AG09309 (cell line): Measurements from ENCODE around the gene C16orf92.

Experiments
- DNase-seq: peaks from one replicate; pipeline ENCODE4 v3.0.0-alpha.2; 2010; ENCODE audit warnings: low read depth
- H3K4me3 ChIP-seq: 2 replicates; pipeline ENCODE4 v1.5.1; 2011; ENCODE audit warnings: mild to moderate bottlenecking, low read depth, low read length, moderate library complexity; ENCODE audit not compliant: control insufficient read depth
- TF ChIP-seq, protein P1 (sequence below): IDR thresholded peaks from 2 replicates; pipeline ENCODE4 v1.5.1; 2011; ENCODE audit warnings: mild to moderate bottlenecking, low read depth, low read length, inconsistent platforms; ENCODE audit not compliant: insufficient read depth, control insufficient read depth; ENCODE audit errors: missing control alignments

The C16orf92 gene, protein sequence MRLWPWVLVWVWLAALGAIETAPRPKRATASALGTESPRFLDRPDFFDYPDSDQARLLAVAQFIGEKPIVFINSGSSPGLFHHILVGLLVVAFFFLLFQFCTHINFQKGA

DNA sequence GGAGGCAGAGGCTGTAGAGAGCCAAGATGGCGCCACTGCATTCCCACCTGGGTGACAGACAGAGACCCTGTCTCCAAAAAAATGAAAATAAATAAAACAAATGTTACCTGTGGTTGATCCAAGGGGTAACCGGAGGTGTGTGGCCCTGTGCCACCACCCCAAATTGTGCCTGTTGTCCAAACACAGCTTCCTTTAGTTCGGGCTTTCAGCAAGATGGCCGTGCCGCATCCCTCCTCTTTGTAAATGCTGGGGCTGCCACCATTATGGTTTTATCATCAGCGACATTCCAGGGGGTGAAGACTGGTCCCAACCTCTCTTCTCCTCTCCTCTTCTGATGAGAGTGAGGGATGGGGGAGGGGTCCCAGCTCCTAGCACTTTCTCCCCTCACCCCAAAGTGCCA is at the start of gene C16orf92:
Gene C16orf92, plus strand, starts transcription at position 312 of the 400 bp plus-strand sequence. CDS start 143 bp downstream, outside the sequence.
- no peak for DNase-seq
- TF ChIP-seq, protein P1, sequence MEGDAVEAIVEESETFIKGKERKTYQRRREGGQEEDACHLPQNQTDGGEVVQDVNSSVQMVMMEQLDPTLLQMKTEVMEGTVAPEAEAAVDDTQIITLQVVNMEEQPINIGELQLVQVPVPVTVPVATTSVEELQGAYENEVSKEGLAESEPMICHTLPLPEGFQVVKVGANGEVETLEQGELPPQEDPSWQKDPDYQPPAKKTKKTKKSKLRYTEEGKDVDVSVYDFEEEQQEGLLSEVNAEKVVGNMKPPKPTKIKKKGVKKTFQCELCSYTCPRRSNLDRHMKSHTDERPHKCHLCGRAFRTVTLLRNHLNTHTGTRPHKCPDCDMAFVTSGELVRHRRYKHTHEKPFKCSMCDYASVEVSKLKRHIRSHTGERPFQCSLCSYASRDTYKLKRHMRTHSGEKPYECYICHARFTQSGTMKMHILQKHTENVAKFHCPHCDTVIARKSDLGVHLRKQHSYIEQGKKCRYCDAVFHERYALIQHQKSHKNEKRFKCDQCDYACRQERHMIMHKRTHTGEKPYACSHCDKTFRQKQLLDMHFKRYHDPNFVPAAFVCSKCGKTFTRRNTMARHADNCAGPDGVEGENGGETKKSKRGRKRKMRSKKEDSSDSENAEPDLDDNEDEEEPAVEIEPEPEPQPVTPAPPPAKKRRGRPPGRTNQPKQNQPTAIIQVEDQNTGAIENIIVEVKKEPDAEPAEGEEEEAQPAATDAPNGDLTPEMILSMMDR: no peak
- H3K4me3 ChIP-seq: no peak within 1 kb of the TSS

DNA sequence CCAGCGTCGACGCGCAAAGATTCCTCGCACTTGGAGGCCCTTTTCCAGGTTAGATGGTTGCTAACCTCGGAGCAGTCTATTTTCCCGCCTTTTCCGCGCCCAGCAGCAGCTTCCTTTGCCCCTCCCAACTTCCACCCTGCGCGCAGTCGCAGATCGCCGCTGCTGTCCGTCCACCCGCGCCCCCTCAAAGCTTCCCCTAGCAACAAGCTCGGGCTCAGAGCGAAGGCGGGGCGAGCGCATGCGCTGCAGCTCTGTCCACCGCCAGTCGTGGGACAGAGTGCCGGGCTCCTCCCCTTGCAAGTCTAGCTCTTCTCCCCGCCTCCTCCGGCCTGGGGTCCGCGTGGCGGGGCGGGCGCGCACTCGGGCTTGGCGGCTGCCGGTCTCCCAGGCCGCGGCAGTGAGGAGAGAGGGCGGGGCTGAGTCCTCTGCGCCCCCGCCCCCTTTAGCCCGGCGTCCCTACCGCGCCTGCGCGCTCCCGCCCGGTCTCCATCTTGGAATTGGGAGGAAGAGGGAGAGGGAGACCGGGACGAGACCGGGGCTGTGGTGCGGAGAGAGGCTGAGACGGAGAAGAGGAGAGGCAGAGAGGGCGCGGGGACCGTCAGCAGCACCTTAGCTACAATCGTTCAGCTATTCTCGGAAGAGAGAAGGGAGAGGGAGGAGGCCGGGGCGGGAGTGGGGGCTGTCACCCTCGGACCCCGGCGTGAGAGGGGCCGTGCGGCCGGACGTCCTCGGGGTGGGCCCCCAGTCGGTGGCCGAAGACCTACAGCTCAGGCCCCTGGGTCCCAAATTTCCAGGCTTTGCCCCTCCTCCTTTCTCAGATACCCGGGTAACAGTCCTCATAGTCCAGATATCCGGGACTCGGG is 49.4 kb upstream of the C16orf92 start, which contains the start of gene TAOK2:
Gene TAOK2, plus strand, starts transcription at position 485 of the 863 bp plus-strand sequence. CDS start 3,905 bp downstream, outside the sequence.
- TF ChIP-seq, protein P1: no peak
- peak within 1 kb of the TSS; percentile 95 for H3K4me3 ChIP-seq
- peak; percentile 94 for DNase-seq

DNA sequence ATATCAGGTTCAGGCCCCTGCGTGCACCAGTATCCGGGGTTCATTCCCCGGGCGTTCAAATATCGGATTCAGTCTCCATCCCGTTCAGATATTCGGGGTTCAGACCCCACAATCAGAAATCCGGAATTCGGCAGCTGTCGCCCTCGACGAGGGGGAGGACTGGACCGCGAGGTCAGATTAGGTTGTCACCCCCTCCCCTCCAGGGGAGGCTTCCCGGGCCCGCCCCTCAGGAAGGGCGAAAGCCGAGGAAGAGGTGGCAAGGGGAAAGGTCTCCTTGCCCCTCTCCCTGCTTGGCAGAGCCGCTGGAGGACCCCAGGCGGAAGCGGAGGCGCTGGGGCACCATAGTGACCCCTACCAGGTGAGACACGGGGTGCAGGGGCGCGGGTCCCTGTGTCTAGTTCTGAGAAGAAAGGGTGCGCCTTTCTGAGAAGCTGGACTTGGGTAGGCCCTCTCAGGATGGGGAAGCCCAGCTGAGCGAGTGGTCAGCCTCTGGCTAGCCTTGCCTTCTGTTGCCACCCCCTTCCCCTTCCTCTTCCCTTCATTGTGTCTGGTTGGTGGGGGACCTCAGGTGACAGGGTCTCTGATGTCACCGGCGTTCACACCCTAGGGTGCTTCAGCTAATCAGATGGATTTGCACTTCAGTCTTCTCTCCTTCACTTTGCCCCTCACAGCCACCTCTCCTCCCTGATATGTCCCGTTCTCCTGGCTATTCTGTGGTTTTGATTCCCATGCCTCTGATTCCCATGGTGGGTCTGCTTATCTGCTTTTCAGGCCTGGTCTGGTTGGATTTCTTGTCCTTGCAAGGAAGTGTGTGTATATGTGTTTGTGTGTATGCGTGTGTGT is 48.5 kb upstream of the C16orf92 start:
- no peak for DNase-seq
- TF ChIP-seq, protein P1: no peak
- peak overlapping the region; percentile 95 for H3K4me3 ChIP-seq

DNA sequence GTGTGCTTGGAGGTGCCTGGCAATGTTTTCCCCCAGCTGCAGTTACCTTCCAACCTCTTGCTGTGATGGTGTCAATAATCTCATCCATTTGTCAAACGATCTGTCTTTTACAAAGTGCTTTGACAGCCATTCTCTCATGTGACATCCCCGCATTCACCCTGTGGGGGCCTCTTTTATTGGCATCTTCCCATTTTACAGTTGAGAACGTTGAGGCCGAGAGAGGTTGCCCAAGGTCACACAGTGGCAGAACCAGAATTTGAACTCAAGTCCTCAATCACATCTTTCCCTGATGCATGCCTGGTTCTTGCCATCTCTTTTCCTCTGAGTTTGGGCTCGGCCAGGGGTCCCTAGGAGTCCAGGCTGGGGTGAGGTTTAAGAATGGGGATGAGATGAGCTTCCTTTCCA is 47.9 kb upstream of the C16orf92 start:
- H3K4me3 ChIP-seq: peak overlapping the region; percentile 95
- TF ChIP-seq, protein P1: no peak
- no peak for DNase-seq

DNA sequence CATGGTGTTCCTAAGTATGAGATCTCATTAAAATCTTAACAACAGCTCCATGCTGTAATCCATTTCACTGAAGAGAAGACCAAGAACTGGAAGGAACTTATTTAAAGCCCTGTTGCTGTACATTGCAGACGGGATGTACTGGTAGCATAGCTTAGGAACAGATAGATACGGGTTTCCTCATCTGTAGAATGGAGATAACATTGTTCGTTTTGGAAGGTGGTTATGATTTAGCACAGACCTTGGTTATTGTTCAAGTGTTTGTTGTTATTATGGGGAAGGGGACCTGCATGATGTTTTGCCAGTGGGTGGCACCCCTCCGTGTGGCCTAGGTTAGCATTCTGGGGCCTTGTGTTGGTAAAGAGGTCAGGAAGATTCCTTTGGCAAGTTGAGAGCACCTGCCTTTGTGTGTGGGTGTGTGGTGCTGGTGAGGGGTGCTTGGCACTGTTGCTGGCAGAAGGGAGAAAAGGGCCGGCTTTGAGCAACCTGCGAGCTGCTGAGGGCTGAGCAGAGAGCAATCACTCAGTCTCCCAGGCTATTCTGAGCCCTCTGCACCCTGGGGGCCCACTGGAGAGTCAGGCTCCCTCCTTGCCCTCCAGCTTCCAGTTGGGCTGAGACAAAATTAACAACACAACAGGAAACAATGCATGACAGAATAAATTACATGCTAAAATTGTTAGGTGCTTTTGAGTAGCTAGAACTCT is 47.0 kb upstream of the C16orf92 start:
- no peak for DNase-seq

More for the DNA sequence above, 47.0 kb upstream of the C16orf92 start:
- TF ChIP-seq, protein P1: no peak
- peak overlapping the region; percentile 95 for H3K4me3 ChIP-seq
